Measurements from ENCODE around the gene LAMA2.

Gene LAMA2

GRCh38 chr6:129476248-129476564, 593.3 kb downstream of the LAMA2 start:
- no peak for DNase-seq

- no peak for DNase-seq
These were observed 593.9 kb downstream of the LAMA2 start for GRCh38 chr6:129476810-129477209.

- no peak for DNase-seq
These were observed 595.4 kb downstream of the LAMA2 start for GRCh38 chr6:129478379-129478778.

GRCh38 chr6:129481706-129482105, 598.8 kb downstream of the LAMA2 start:
- DNase-seq: no peak

- DNase-seq: no peak
These were observed 602.8 kb downstream of the LAMA2 start for GRCh38 chr6:129485746-129486145.

- no peak for DNase-seq
These were observed 603.4 kb downstream of the LAMA2 start for GRCh38 chr6:129486327-129486726.

- DNase-seq: no peak
These were observed 605.4 kb downstream of the LAMA2 start for GRCh38 chr6:129488313-129488712.

GRCh38 chr6:129489215-129489765, 606.4 kb downstream of the LAMA2 start:
- DNase-seq: no peak

- no peak for DNase-seq
These were observed 607.8 kb downstream of the LAMA2 start for GRCh38 chr6:129490521-129491255.

- DNase-seq: no peak
These were observed 608.5 kb downstream of the LAMA2 start for GRCh38 chr6:129491436-129491835.

- DNase-seq: no peak
These were observed 609.3 kb downstream of the LAMA2 start for GRCh38 chr6:129492260-129492659.

GRCh38 chr6:129493354-129493902, 610.5 kb downstream of the LAMA2 start:
- no peak for DNase-seq

- DNase-seq: no peak
These were observed 611.2 kb downstream of the LAMA2 start for GRCh38 chr6:129494099-129494498.

- DNase-seq: no peak
These were observed 611.6 kb downstream of the LAMA2 start for GRCh38 chr6:129494586-129494985.

GRCh38 chr6:129495652-129496051, 612.7 kb downstream of the LAMA2 start:
- no peak for DNase-seq

GRCh38 chr6:129497481-129498441, 614.8 kb downstream of the LAMA2 start:
- no peak for DNase-seq

- no peak for DNase-seq
These were observed 615.6 kb downstream of the LAMA2 start for GRCh38 chr6:129498541-129498940.

GRCh38 chr6:129498950-129499842, 616.3 kb downstream of the LAMA2 start:
- peak; percentile 49 for DNase-seq

GRCh38 chr6:129499843-129500219, 616.9 kb downstream of the LAMA2 start:
- no peak for DNase-seq

- no peak for DNase-seq
These were observed 618.2 kb downstream of the LAMA2 start for GRCh38 chr6:129500958-129501739.

Measured in NCI-H2171 treated with DMSO at 0.1 percent for 48 hours (cell line).